B cell (primary cell): ENCODE measurements around the gene CNRIP1.

Source experiments
- CTCF ChIP-seq: fragments of 200-600 bp; IDR thresholded peaks from one replicate; pipeline ENCODE4 v1.8.0; 2022; ENCODE audit warnings: antibody characterized with exemption, mild to moderate bottlenecking
- EZH2 ChIP-seq: IDR thresholded peaks from 2 replicates; pipeline ENCODE4 v1.6.1; 2012; ENCODE audit warnings: borderline replicate concordance, low read depth, mild to moderate bottlenecking, moderate library complexity, low read length; ENCODE audit not compliant: insufficient read depth, poor library complexity, severe bottlenecking

- no peak for TF ChIP-seq CTCF
- TF ChIP-seq EZH2, result no peak
These were observed 45.7 kb downstream of the CNRIP1 start for GRCh38 chr2:68274022-68274421.
